ENCODE results near the gene NKX1-1. TPM values are rescaled to one million over a fixed set of nuclear protein-coding genes. Genes with fewer than 3 reads are reported as not detected.
"Not testable (repeated sequence)": the region's sequence is repeated elsewhere in the genome, so short reads cannot be mapped to it uniquely, and the experiment has no call there.

NKX1-1 gene
- total RNA-seq, result not detected
- long read RNA-seq, result 0 reads

DNA sequence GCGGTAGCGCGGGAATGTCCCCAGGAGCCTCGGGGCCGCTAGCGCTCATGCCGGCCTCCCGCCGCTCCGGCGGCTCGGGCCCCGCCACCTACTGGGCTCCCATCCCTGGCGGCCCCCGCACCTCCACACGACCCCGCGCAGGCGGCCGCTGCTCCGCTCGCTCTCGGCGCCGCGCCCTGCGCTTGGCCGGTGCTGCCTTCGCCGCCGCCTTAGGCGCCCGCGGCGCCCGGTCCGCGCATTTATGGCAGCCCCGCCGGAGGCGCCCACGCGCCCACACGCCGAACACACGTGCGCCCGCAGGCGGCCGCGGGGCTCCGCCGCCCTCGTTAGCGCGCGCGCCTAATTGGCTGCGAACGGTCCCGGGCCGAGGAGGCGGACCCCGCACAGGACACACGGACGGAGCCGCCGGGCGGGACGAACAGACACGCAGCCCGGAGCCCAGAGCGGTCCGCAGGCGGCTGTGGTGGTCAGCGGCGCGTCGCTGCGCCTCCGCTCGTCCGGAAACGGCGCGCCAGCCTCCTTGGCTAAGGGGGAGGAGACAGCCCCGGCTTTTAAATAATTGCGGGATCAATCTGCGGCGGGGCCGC lies at the start of gene NKX1-1:
Gene NKX1-1, minus strand, starts transcription at position 49 of the 587 bp plus-strand sequence. Its CDS starts 0 bp downstream, at position 49.
- intact Hi-C loops (cut with DNase I, micrococcal nuclease), result no loop called here
- no peak for DNase-seq
- no peak for ATAC-seq

DNA sequence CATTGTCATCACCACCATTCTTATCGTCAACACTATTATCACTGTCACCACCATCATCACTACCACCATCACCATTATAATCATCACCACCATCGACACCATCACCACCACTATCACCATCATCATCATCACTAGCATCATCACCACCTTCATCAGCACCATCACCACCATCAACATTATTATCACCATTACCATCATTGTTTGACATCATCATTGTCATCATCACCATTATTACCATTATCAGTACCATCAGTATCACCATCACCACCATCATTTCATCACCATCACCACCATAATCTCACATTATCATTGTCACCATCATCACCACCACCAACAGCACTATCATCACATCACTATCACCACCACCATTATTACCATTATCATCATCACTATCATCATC lies 47.5 kb upstream of the NKX1-1 start:
- intact Hi-C loops (cut with DNase I, micrococcal nuclease), result no loop called here
- DNase-seq, result no peak
- ATAC-seq, result no peak

DNA sequence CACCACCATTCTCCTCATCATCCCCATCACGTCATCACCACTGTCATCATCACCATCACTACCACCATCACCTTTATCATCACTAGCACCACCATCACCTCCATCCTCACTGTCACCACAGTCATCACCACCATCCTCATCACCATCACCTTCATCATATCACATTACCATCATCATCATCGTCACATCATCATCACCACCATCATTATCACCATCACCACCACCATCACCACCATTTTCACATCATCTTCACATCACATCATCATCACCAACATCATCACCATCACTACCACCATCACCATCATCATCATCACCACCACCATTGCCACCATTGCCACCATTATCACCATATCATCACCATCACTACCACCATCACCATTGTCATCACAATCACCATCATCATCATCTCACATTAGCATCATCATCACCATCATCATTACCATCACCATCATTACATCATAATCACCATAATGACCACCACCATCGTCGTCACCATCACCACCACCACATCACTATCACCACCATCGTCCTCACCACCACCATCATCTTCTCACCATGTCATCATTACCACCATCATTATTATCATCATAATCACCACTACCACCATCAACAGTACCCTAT lies 46.3 kb upstream of the NKX1-1 start:
- DNase-seq (no peak), ATAC-seq (no peak)
- intact Hi-C loops (cut with DNase I, micrococcal nuclease), result no loop called here

DNA sequence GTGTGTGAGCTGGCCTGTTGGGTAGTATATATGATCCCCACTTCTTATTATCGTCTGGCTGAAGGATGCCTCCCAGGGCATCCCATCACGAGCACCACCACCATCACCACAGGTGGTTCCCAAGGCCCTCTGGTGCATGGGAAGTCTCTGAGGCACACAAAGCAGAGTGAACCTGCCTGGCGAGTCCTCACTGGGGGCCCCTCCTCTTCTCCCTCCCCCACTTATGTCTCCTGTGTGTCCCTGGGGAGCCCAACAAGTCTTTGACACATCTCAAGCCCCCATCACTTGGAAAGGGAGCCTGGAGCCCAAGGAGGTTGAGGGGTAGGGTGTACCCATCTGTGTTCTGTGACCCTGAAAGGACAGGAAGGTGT lies 45.5 kb upstream of the NKX1-1 start:
- no peak for ATAC-seq
- intact Hi-C loops (cut with DNase I, micrococcal nuclease), result no loop called here
- DNase-seq, result no peak

DNA sequence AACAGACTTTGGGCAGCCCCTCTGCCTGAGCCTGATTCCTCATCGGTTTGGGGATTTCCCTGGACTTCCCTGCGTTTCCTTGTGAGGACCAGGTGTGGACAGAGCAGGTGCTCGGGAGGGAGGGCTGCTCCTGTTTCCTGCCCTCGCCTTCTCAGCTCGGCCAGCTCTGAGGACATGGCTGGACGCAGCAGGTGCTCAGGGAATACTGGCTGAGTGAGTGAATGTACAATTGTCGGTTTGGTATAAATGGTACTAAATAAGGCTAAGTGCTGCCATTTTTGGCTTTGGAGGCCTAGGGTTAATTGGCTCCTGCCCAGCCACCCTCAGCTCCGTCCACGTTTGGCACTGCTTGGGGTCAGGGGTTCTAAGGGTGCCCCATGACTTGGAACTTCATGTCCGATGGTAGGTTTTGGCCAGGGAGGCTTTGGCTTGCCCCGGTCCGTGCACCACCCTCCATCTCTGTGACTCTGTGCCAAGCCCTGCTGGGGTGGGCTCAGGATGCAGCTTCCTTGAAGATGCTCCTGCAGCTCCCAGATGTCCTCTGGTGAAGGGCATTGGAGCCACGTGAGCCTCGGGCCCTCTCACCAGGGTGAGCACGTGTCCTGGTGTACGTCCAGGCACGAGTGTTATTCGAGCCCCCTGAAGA lies 45.0 kb upstream of the NKX1-1 start:
- no peak for ATAC-seq
- intact Hi-C loops (cut with DNase I, micrococcal nuclease), result no loop called here
- no peak for DNase-seq

DNA sequence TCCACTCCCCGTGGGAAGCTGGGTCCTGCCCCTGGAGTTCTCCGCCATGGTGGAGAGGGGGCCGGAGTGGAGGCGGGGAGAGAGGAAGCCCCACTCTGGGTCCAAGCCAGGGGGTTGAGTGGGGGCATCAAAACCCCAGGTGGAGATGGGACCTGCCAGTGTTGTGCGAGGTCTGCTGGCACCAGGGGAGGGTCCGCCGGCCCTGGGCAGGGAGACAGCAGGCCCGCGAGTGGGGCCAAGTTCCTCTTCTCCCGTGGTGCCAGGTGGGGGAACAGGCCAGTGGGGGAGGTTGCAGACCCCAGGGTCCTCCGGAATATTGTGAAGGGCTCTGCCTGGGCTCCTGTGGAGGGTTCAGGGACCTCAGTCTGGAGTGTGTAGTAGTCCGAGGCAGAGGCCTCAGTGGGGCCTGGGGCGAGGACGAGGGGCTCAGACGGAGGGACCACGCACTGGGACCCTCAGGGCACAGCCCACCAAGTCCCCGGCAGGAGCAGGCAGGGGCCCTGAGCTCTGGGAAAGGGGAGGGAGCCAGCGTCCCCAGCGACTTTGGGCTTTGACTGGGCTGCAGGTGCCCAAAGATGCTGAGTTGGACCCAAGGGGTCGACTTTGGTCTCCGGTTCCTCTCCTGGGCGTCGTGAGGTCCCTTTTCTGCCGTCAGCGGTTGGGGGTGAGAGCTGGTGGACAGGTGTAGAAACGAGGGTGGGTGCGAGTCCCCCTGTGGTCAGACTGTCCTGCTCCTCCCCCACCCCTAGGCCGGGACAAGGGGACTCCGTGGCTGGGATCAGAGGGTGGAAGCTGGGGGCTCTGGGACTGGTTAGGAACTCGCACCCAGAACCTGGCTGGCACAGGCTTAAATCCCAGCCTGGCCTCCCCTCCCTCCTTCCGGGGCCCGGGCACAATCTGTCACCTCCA lies 43.8 kb upstream of the NKX1-1 start:
- ATAC-seq, result no peak
- intact Hi-C loops (cut with DNase I, micrococcal nuclease), result no loop called here
- DNase-seq, result peak in 1 of 2 donors; percentile 10

DNA sequence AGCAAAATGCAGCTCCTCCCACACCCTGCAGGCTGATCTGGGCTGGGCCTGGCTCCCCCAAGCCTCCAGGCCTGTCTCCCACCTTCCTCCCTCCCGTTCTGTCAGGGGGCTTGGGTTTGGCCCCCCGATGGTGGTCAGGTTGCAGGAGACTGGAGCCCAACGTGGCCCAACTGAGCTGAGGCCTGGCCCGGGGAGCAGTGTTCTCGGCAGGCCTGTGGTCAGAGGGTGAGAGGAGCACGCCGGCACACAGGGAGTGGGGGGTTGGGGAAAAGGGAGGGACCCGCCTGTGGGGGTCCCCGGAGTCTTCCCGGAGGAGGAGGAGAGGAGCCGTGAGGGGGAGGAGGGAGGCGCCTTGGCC lies 43.2 kb upstream of the NKX1-1 start:
- no peak for ATAC-seq
- intact Hi-C loops (cut with DNase I, micrococcal nuclease), result no loop called here
- DNase-seq, result peak in 1 of 2 donors; percentile 5

DNA sequence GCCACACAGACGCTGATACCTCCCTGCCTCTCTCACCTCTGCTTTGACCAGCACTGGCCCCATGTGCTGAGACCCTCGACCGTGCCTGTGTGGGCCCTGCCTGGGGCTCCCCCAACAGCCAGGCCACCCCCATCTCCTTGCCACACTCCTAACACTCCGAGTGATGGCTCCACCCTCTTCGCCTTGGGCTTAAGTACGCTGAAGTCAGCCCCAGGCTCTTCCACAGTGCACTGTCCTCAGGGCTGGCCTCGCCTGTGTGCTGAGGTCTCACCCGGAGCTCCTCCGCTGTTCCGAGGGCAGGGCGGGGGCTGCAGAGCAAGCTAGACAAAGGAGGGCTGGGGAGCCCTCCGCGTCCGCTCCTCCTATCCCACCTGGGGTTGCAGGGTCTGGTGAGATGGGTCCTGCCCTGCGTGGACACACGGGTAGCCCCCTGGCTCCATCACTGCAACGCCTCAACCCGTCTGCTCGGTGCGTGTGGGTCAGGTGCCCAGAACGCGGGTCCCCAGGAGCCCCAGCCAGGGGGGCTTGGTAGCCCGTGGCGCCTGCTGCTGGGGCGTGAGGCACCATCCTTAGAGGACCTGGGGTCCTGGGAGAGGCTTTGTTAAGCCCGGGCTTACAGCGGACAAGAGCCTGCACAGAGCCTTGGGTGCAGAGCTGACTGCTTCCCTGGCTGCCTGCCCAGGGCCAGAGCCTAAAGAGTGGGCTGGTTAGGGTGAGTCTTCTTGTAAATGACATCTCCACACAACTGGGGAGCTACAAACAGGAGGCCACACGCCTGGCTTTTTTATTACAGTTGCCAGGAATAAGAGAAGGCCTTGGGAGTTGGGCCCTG lies 42.6 kb upstream of the NKX1-1 start:
- ATAC-seq (no peak), DNase-seq (no peak)
- intact Hi-C loops (cut with DNase I, micrococcal nuclease), result no loop called here

DNA sequence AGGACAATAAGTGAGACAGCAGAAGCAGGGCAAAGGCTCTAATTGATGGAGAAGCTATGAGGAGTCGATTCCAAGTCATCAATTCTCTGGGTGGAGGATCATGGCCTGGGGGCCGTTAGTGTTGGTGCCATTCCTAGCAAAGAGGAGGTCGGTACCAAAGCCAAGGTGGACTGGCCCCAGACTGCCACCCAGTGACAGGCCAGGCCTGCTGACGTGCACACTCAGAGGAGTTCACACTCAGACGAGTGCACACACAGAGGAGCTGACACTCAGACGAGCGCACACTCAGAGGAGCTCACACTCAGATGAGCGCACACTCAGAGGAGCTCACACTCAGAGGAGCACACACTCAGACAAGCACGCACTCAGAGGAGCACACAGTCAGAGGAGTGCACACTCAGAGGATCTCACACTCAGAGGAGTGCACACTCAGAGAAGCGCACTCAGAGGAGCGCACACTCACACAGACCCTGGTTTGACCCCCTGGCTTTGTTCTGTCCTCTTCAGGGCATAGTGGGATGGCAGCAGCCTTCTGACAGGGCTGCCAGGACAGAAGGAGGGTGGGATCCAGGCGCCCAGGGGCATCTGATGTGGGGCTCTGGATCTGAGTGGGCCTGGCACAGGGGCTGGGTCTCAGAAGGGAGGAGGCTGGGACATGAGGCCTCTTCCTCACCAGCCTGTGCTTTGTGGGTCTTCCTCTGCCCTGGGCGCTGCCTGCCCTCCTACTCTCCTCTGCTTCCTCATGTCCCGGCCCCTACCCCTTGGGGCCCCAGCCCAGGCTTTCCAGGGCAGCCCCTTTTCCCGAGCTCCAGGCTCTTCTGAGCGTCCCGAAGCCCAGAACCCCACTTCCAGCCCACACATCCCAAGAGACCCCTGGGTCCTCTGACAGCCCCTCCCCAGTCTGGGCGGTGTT lies 41.7 kb upstream of the NKX1-1 start:
- intact Hi-C loops (cut with DNase I, micrococcal nuclease), result no loop called here
- ATAC-seq (no peak), DNase-seq (no peak)

DNA sequence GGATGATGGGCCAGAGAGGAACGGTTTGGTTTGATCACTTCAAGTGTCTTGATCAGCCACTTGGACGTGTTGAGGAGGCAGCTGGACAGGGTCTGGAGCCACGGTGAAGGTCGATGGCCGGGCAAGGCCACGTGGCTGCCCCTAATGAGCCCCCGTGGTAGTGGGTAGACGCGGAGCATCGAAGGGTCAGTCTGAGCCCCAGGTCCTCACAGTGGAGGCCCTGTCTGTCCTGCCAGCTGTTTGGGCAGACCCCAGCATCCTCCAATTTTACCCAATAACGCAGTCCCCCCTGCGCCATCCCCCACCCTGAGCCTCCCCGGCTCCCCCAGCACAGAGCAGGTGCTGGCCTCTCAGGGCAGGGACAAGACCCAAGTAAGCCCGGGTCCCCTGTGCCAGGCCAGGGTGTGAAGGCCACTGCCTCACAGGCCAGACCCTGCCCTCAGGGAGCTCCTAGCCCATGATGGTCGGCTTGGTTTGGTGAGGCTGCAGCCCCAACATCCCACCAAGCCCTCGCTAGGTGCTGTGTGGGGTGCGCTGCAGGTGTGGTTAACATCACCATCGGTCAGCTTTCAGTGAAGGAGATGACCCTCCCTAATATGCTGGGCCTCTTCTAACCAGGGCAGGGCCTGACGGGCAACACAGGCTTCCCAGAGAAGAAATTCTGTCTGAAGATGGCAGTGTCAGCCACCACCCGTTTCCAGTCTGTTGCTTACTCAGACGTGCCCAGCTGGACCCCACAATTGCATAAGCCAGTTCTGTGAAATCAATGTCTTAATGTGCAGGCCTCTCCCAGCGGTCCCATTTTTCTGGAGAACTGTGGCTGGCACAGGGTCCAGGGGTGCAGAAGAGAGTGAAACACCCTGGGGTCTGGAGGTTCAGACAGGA lies 40.5 kb upstream of the NKX1-1 start:
- ATAC-seq (no peak), DNase-seq (no peak)
- intact Hi-C loops (cut with DNase I, micrococcal nuclease), result no loop called here

DNA sequence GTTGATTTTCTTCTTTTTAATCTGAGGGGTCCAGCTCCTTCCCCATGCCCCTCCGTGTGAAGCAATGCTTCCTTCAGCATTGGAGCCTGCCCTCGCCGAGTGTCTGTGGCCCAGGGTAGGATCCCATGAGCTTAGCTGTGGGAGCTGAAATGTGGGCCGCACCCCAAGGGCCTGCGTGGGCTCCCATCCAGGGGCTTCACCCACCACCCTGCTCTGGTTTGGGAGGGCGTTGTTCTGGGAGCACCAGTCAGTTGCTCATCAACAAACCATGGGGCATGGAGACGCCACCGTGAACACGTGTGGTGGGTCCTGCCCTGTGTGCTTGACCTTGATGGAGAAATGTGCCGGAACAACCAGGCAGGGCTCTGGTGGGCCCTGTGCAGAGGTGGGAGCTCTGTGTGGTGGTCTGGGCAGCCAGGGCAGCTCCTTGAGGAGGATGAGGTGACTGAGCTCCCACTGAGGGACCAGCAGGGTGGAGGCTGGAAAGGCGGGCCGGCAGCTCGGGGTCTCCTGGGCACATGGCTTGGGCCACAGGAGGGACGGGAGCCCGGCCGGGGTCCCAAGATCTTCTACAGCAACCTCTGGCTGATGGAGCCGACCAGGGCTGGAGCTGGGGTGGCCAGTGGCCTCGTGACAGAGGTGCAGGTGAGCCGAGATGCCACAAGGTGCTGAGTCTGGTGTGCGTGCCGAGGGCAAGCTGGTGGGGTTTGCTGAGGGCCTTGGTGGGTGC lies 39.6 kb upstream of the NKX1-1 start:
- no peak for ATAC-seq
- intact Hi-C loops (cut with DNase I, micrococcal nuclease), result no loop called here
- DNase-seq, result no peak

DNA sequence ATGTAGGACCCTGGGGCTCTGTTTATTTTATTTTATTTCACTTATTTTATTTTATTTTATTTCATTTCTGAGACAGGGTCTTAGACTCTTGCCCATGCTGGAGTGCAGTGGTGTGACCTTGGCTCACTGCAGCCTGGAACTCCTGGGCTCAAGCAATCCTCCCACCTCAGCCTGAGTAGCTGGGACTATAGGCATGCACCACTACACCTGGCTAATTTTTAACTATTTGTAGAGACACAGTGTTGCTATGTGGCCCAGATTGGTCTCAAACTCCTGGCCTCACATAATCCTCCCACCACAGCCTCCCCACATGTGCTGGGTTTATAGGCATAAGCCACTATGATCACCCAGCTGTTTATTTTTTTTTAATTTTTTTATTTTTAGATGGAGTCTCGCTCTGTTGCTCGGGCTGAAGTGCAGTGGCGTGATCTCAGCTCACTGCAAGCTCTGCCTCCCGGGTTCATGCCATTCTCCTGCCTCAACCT lies 37.5 kb upstream of the NKX1-1 start:
- DNase-seq; ATAC-seq; intact Hi-C loops (cut with DNase I, micrococcal nuclease): not testable (repeated sequence)

DNA sequence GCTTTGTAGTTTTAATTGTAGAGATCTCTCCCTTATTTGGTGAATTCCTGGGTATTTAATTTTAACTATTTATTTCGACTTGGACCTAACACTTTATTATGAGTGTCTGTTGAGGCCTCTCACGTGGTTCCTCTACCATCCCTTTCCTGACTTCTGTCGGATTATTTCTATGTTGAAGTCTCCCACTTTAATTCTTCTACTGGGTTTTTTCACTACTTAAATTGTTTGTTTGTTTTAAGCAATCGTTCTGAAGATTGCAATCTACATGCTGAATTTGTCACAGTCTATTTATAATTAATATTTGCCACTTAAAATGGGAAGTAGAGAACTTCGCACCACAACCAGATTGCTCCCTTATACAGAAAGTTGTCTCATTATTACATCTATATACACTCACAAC lies 20.8 kb upstream of the NKX1-1 start:
- ATAC-seq, result no peak
- intact Hi-C loops (cut with DNase I, micrococcal nuclease), result no loop called here
- DNase-seq, result no peak

DNA sequence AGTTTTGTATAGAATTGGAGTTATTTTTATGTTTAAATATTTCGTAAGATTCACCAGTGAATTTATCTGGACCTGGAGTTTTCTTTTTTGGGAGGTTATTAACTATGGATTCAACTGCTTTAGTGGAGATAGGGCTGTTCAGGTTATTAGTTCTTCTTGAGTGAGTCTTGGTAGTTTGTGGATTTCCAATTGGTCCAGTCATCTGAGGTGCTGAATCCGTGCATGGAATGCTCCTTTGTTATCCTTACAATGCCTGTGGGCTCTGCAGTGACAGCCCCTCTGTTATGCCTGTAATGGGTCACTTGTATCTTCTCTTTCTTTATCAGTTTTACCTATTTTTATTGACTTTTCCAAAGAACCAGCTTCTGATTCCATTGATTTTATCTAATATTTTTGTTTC lies 15.4 kb upstream of the NKX1-1 start:
- intact Hi-C loops (cut with DNase I, micrococcal nuclease), result no loop called here
- DNase-seq, result no peak
- no peak for ATAC-seq

DNA sequence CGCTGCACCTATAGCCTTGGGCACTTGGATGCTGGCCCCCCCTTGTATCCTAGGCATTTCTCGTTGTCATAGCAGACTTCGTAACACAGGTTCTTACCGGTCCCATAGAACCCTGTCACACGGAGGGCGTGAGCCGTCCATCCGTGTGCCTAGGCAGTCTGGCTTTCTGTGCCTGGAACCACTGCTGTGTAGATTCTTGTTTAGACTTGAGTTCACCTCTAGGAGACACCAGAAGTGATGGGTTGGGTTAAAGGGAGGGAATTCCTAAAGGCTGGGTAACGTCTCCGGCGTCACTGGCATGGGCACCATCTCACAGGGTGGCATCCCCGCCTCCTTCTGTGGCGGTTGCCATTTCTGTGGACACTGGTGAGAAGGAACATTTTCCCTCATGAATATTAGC lies 13.5 kb upstream of the NKX1-1 start:
- DNase-seq, result no peak
- no peak for ATAC-seq
- intact Hi-C loops (cut with DNase I, micrococcal nuclease), result no loop called here

All from left colon (tissue), 2 donors.